Stimulated activated CD4-positive, alpha-beta T cell treated with anti-CD3 and anti-CD28 coated beads, Interleukin-15, amount 100 ng/mL, for 24 hours (primary cell): ENCODE data around the gene LRRC71.
A peak's percentile ranks its signal among the peaks of the same experiment; 100 is the strongest.

Source experiments
- DNase-seq: peaks from one replicate; pipeline ENCODE4 v3.0.0-alpha.2; 2020

LRRC71 gene

DNA sequence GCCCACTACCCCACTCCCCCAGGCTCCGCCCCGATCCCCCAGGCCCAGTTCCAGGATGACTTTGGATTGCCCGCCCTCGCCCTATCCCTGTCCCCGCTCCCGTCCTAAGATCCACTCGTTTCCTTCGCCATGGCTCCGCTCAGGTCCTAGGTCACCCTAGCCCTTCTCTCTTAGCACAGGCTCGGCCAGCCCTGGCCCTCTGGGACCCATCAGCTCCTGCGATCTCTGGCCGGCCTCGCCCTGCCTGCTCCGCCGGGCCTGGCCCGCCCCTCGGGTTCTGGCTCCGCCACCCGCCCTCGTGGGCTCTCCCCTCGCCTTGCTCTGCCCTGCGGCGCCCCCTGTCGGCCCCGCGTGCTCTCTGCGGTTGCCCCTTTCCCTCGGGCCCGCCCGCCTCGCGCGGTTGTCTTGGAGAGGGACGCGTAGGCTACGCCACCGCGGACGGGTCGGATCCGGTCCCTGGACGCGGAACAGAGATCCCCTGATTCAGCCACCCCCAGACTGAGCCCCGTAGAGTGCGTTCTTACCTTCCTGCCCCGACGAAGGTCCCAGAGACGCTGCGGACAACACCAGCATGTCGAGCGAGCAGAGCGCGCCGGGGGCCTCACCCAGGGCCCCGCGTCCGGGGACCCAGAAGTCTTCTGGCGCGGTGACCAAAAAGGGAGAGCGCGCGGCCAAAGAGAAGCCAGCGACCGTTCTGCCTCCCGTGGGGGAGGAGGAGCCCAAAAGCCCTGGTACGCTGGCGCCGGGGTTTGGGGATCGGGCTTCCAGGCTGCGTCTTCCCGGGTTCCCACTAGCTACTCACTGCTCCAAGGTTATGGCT, at the start of gene LRRC71:
Gene LRRC71 (plus strand): TSS at position 400 of the 820 bp plus-strand sequence. CDS start 172 bp downstream, at position 572.
- DNase-seq, result peak; percentile 85

DNA sequence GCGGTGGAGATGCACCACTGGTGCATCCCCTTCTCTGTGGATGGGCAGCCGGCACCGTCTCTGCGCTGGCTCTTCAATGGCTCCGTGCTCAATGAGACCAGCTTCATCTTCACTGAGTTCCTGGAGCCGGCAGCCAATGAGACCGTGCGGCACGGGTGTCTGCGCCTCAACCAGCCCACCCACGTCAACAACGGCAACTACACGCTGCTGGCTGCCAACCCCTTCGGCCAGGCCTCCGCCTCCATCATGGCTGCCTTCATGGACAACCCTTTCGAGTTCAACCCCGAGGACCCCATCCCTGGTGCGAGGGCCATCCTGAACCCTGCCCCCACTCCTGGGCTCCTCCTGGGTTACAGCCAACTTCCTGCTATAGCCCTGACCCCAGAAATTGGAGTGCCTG, 46.8 kb upstream of the LRRC71 start:
- no peak for DNase-seq

DNA sequence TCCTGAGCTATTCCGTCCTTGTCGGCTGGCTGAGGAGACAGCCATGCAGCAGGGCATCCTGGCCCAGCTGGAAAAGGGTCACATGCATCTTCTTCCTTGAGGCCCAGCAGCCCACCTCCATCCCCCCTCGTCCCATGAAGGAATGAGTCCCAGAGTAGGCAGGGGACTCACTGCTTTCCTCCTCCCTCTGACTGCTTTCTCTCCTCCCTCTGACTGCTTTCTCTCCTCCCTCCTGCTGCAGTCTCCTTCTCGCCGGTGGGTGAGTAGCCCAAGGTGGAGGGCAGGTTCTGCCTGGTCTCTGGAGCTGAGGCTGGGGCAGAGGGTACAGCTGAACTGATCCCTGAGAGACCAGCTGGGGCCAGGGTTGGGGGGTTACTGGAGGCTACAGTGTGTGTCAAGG, 46.3 kb upstream of the LRRC71 start:
- DNase-seq, result no peak

DNA sequence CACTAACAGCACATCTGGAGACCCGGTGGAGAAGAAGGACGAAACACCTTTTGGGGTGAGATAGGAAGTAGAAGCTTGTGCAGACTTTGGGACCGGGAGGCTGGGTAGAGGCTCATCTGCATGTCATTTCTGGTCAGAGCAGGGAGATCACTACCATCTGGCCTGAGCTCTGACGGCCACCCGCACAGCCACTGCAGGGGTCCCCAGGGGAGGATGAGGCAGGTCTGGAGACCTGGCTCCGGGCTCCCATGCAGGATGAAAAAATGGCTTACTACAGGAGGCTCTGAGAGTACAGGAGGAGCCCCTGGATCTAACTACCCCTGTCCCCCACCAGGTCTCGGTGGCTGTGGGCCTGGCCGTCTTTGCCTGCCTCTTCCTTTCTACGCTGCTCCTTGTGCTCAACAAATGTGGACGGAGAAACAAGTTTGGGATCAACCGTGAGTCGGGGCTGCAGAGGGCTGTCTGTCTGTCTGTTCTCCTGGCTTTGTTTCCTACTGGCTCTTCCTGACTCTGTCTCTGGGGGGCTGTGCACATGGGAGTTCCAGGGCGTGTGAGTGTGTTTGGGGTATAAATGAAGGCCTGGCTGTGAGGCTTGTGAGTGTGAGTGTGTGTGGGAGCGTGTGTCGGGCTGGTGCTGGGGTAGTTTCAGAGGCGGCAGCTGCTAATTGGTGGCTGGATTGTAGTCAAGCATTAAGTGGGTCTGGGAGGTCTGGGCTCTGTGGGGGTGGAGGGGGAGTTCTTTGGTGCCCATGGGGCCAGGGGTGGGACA, 45.7 kb upstream of the LRRC71 start:
- DNase-seq, result no peak

DNA sequence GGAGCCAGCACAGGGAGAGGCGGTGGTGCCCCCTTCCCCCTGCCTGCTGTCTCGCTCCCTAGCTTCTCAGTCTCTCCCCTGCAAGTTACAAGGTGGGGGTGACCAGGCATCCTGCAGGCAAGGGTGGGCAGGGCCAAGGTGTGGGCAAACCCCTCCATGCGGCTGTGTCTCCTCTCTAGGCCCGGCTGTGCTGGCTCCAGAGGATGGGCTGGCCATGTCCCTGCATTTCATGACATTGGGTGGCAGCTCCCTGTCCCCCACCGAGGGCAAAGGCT, 45.2 kb upstream of the LRRC71 start:
- no peak for DNase-seq

DNA sequence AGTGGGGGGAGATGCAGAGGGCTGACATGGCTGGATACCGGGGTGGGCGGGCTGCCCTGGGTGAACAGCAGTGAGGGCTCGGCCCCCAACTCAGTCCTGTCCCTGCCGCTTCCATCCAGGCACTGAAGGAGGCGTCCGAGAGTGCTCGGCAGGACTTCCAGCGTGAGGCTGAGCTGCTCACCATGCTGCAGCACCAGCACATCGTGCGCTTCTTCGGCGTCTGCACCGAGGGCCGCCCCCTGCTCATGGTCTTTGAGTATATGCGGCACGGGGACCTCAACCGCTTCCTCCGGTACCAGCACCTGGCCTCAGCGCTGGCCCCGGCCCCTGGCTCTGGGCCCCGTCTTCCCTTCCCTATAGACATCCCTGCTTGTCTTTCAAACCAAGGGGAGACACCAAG, 44.2 kb upstream of the LRRC71 start:
- no peak for DNase-seq

DNA sequence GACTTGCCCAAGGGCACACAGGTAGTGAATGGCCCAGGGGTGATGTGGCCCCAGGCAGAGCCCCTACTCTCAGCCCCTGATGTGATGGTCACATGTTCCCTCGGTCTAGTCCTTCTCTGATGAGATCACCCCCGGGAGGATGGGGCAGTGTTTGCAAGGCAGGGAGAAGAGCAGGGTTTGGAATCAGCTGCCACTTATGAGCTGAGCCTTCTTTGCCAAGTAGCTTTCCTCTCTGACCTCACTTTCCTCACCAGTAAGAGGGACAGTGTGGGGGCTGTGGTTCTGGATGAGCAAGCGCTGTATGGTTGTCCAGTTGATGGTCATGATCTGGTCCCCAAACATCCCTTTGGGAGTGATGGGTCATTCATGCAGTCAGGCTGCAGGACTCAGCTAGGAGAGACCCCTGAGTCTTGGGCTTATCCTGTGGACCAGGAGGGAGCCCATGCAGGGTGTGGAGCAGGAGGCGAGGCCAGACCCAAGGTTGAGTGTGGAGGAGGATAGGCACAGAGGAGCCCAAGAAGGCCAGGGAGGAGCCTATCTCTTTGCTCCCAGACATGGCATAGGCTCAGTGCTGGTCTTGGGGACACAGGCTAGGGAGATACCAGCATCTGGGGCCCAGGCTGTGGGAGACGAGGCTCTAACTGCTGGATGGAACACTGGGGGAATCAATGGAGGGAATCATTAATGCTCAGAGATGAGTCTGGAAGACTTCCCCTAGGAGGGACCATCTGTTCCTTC, 42.8 kb upstream of the LRRC71 start:
- no peak for DNase-seq

DNA sequence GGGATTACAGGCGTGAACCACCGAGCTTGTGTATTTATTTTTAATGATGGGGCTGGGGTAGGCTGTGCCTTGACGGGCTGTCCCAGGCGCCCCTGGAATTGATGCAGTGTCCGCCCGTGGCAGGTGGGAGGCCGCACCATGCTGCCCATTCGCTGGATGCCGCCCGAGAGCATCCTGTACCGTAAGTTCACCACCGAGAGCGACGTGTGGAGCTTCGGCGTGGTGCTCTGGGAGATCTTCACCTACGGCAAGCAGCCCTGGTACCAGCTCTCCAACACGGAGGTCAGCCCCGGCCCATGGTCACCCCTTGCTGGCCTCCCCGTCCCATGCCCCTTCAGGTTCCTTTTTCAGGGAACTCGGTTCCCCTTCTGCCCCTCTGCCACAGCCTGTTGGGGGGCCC, 40.6 kb upstream of the LRRC71 start:
- no peak for DNase-seq

DNA sequence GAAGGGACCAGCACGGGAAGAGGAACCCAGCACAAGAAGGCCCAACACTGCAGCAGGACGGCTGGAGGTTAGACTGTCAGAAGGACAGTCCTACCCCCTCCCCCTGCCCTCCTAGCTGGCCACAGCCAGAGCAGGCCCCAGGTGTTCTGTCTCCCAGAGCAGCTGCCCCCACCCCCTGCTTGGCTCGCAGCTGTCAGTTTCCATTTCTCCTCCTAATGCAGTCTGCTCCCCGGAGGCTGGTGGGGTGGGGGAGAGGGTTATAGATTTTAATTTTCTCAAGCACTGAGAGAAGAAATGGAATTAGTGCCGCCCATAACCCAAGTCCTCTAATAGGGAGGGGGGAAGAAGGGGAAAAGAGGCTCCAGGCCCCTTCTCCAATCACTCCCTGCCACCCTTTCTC, 40.0 kb upstream of the LRRC71 start:
- DNase-seq, result no peak

DNA sequence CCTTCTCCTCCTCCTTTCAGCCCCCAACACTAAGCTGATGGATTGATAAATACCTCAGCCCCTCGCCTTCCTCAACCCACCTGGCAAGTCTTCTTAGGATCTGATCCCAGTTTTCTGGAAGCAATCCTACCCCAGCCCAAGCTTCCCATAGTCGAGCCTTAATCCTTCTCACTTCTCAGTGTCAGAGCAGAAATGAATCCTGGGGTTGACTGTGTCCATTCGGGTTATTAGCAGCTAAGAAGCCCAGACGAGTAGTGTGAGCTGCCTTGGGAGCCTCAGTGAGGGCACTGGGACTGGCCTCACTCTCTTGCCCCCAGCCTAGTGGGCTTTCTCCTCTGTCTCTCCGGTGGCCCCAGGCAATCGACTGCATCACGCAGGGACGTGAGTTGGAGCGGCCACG, 39.3 kb upstream of the LRRC71 start:
- no peak for DNase-seq

DNA sequence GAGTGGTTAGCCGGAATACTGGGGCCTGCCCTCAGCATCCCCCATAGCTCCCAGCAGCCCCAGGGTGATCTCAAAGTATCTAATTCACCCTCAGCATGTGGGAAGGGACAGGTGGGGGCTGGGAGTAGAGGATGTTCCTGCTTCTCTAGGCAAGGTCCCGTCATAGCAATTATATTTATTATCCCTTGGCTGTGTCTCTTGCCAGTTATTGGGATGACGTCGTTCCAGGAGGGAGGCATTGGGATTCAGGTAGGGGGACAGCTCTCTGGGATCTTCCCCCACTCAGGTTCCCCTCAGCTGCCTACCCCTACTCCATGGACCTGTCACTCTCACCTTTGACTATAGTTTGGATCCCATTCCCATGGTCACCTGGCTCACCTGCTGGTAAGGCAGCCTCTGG, 38.8 kb upstream of the LRRC71 start:
- no peak for DNase-seq

DNA sequence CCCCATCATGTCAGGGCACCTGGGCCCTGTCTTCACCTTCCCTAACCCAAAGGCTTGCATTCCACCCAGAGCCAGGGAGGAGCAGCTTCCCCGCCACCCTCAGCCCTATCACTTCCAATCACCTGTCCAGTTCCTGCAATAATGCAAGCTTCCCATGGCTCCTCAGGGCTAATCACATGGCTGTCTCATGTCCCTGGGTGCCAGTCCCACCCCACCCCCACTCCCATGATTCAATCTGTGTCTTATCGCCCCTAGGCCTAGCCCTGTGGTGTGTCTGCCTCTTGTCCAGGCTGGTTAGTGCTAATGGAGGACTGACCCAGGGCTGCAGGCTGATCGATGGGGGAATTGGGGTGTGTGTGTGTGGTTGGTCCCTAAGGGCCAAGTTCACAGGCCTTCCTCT, 37.9 kb upstream of the LRRC71 start:
- DNase-seq, result no peak

DNA sequence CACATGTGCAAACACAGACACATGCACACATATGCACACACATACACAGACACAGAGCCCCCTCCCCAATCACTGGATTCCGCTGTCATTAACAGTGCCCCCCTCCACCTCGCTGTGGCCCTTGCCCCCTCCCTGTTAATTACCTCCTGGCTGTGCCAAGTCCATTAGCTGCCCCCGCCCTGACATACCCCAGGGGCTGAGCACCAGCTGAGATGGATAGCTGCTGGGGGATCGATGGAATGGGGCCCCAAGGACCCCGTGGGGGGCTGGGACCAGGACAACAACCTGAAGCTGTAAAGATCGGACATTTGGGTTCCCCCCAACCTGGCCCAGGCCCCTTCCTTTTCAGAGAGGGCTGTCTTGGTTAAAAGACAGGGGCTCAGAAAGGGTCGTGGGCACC, 36.5 kb upstream of the LRRC71 start:
- no peak for DNase-seq

DNA sequence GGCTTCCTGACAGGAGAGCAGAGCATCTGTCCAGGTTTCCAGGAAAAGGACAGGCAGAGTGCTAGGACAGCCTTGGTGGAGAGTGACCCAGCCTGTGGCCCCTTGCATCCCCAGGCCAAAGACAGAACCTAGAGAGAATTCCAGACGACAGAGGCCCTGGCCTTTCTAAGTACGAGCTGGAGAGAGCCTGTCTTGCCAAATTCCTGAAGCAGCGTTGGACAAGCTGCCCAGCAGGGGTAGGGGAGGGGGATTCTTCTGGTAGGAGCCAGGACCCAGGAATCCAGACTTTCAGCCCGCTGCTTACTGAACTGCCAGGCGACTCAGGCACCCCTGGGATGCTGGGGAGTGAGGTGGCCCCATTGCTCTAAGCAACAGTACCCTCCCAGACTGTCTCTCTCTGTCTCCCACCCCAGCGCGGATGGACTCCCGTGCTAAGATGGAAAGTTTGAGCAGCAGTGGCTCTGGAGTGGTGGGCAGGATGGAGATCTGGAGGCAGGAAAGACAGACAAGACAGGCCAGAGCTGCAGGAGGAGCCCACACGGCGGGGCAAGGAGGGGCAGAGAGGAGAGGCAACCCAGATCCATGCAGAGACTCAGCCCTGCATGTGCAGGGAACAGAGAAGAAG, 35.8 kb upstream of the LRRC71 start:
- no peak for DNase-seq

DNA sequence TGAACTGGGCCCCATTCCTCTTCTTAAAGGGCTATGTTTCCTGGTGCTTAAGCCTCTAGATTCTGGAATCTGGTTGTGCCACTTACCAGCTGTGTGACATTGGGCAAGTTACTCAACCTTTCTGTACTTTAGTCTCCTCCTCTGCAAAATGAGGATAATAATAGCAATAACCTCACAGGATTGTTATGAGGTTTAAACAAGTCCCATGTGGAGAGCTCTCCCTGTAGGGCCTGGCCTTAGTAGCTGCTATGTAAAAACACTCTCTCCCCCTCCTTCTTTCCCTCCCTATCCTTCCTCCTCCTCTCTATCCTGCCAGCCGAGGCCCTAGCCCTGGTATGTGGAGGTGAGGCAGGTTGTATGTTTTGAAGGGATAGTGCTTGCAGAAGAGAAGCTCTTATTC, 35.1 kb upstream of the LRRC71 start:
- no peak for DNase-seq

DNA sequence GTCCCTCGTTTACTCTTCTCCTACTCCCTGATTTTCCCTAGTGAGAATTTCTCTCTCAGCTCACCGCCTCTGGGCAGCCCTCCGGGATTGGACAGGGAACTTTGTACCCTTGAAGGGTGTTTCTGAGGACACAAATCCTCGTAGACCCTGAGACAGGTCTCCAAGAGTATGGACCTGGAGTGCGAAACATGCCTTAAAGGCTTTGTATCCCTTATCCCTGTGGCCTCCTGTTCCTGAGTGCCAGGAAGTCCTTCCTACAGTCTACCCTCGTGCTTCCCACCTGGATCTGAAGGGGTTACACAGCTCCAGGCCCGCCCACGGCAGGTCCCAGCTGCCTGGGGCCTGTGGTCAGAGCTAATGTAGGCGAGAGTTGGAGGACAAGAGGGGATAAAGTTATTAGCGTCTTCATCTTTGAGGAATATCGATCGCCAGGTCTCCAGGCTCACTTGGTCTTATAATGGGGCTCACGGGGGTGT, 34.5 kb upstream of the LRRC71 start:
- no peak for DNase-seq

DNA sequence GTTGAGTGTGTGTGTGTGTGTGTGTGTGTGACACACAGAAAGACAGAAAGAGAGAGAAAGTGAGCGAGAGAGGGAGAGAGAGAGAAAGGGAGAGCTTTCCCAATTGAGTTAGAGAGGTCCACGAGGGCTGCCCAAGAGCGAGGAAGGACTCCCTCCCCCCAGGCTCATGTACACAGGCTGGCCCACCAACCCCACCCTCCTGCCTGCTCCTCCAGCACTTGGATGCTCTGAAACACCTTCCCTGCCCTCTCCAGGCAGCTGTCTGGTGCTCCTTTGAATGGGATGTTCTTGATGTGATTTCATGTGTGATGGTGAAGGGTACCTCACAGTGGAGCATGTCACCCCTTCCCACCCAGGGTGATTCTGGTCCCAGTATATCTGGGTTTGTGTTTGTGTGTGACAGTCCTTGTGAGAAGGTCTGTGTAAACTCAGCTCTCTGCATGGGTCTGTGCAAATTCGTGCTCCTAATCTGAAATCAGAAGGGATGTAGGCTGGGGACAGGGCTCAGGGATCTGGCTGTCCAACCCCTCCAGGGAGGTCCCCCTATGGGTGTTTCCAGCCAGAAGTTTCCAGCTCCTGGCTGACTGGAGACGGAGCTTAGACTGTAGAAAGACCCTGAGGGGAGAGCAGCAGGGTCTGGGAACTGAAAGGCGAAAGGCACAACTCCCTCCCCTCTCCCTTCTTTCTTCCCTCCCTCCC, 33.7 kb upstream of the LRRC71 start:
- no peak for DNase-seq

DNA sequence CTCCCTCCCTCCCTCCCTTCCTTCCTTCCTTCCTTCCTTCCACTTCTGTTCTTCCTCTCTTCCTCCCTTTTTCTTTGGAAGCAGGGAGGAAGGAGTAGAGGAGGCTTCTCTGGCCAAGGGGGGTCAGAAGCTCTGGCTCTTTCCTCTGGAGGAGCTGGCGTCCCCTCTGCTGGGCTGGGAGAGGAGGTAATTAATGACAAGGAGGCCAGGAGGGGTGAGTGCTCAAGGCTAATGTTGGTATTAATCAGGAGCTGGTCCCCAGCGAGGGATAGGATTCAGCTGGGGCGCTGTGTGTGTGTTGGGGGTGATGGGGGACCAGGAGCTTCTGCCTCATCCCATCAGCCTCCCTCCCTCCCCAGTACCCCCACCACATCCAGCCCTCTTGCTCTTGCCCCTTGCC, 33.1 kb upstream of the LRRC71 start:
- DNase-seq, result no peak

DNA sequence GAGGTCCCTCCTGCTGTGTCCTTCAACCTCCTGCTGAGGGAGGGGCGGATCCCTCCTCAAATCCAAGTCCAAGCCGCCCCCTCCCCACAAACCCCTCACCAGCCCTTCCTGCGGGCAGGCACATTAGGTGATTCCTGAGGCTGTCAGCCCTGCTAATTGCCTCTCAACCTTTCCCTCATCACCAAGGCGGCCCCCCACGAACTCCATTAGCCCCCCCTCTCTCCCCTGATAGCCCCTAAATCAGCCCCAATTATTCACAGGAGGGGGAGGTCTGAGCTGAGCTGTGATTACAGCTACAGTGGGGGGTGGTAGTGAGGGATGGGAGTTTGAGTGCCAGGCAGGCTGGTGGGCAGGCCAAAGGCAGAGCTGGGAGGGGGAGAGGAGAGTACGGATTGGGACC, 32.7 kb upstream of the LRRC71 start:
- no peak for DNase-seq

DNA sequence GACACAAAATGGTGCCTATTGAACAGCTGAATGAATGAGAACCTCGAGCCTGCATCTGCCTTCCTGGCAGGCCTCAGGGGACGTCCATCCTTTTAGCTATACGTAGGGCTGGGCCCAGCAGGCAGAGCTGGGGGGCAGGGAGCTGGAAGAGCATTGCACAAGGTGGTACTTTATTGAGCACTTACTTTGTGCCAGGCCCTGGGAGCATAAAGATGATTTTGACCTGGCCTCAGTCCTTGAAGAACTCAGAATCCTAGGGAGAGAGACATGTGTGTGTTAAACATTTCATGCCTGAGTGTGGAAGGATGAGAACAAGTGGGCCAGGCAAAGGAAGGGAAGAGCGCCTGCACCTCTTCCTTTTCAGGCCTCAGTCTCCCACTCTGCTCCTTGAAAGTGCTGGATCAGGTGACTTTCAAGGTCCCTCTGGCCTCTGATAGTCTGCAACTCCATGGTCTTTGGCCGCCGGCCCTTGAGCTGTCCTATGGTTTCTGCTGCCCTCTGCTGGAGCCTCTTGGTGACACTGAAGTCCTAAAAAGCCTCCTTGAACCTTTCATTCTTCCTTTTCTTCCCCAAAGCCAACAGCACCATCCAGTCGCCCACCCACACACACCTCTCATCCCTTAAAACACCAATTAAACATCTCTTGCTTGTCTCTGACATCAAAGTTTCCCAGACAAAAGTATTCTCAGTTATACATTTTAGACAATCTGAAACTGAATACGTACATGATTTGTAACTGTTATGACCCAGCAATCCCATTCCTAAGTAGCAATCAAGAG, 30.4 kb upstream of the LRRC71 start:
- peak; percentile 74 for DNase-seq

DNA sequence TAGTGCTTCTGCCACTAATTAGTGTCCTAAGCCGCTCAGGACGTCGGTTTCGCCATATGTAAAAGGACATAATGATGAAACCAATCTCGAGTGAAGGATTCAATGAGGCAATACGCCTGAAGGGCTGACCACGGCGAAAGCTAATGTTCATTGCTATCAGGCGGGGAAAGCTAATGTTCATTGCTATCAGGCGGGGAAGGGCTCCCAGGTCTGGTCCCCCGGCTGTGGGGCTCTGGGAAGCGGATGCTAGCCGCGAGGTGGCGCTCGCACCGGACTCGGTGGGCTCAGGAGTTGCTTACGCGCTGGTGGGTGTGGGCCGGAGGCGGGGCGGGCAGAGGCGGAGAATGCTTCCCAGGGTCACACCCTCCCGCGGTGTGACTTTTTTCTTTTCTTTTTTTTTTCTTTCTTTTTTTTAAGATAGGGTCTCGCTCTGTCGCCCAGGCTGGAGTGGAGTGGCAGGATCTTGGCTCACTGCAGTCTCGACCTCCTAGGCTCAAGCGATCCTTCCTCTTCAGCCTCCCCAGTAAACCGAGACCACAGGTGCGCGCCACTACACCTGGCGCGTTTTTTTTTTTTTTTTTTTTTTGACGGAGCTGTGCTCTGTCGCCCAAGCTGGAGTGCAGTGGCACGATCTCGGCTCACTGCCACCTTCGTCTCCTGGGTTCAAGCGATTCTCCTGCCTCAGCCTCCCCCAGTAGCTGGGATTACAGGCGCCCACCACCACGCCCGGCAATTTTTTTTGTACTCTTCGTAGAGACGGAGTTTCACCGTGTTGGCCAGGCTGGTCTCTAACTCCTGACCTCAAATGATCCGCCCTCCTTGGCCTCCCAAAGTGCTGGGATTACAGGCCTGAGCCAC, 28.0 kb upstream of the LRRC71 start:
- DNase-seq, result peak; percentile 95
